Esophagus muscularis mucosa (tissue), 4 donors: ENCODE measurements around the gene SYNGAP1. TPM values are rescaled to one million over a fixed set of nuclear protein-coding genes. Genes with fewer than 3 reads are reported as not detected.
A peak's percentile ranks its signal among the peaks of the same experiment; 100 is the strongest.

Experiments
- DNase-seq: peaks from one replicate; pipeline ENCODE4 v3.0.0-alpha.2; 2017; ENCODE audit errors: extremely low spot score
- H3K27ac ChIP-seq, 4 donors: fragments of 200-600 bp; sonication (generic); replicated peaks in 1 of 4; 1 replicate in 3 of 4; 2 replicates in 1 of 4; pipeline ENCODE4 v1.5.1; 2016 to 2019; ENCODE audit warnings: mild to moderate bottlenecking in 1 of 4
- H3K27me3 ChIP-seq, 4 donors: fragments of 200-600 bp; sonication (generic); one replicate each; pipeline versions ENCODE4 v1.5.1 to v1.6.0; 2016 to 2019
- H3K36me3 ChIP-seq, 4 donors: fragments of 200-600 bp; sonication (generic); one replicate each; pipeline ENCODE4 v1.5.1; 2016 to 2019
- H3K4me1 ChIP-seq, 4 donors: fragments of 200-600 bp; sonication (generic); one replicate each; pipeline ENCODE4 v1.5.1; 2016 to 2019
- H3K4me3 ChIP-seq, 4 donors: fragments of 200-600 bp; sonication (generic); 1 replicate in 2 of 4; 2 replicates in 2 of 4; pipeline ENCODE4 v1.5.1; 2016 to 2019; ENCODE audit warnings: mild to moderate bottlenecking in 4 of 4, moderate library complexity in 1 of 4
- H3K9me3 ChIP-seq, 4 donors: fragments of 200-600 bp; sonication (generic); 1 replicate in 3 of 4; 2 replicates in 1 of 4; pipeline ENCODE4 v1.5.1; 2016 to 2019
- EP300 ChIP-seq: sonication (generic); formaldehyde crosslinking; IDR thresholded peaks from one replicate; pipeline ENCODE4 v1.6.1; 2017; ENCODE audit warnings: antibody characterized with exemption
- POLR2A ChIP-seq: fragments of 450-650 bp; IDR thresholded peaks from one replicate; pipeline ENCODE4 v1.6.1; 2017; ENCODE audit warnings: antibody characterized with exemption, moderate library complexity, mild to moderate bottlenecking, low read depth
- POLR2AphosphoS5 ChIP-seq, 2 donors: sonication (generic); formaldehyde crosslinking; IDR thresholded peaks; one replicate each; pipeline ENCODE4 v1.6.1; 2017; ENCODE audit warnings: antibody characterized with exemption in 2 of 2
- WGBS: methylation state at CpG from one replicate; pipeline ENCODE4 v1.1.5; 2018; 5-methylcytosine and 5-hydroxymethylcytosine counted together
- intact Hi-C: fragments of 100-400 bp; cut with DNase I; formaldehyde crosslinking; loops from one replicate; pipeline ENCODE4 v1.15.1; 2023
- total RNA-seq, 4 donors: library from RNA; depleted of rRNA; stranded (reverse); fragments of >200 nt; gene quantifications; one replicate each; pipeline versions ENCODE4 v1.1.0 to v1.2.1, GENCODE V29; 2016
- TF ChIP-seq, protein P1 (sequence below), 3 experiments: fragments of 200-600 bp in 2 of 3; fragments of 450-650 bp in 1 of 3; sonication (generic) in 2 of 3; IDR thresholded peaks; one replicate each; pipeline ENCODE4 v1.5.1; 2017 to 2019; ENCODE audit warnings: antibody characterized with exemption in 3 of 3, mild to moderate bottlenecking in 2 of 3, moderate library complexity in 1 of 3

The SYNGAP1 gene
- total RNA-seq, 4 donors from 2014 or later: 8.0 to 17.6 (median 13.2) TPM

DNA sequence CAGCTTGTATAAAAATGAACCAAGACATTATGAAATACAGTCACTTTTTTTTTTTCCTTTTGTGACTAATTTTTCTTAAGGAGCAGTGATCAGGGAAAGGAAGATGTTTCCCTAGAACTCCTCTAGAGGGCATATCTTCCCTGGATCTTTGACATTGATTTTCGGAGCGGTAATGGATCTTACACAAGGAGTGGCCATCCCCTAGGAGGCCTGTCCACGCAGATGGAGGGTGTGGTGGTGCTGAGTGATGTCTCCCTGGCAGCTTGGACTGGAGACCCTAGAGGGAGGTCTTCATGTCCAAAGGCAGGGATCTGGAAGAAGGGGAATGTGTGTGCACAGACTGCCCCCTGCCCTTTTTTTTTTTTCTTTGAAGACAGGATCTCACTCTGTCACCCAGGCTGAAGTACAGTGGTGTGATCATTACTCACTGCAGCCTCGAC is 35.3 kb upstream of the SYNGAP1 start:
- intact Hi-C loops: no loop called here
- DNase-seq: no peak

DNA sequence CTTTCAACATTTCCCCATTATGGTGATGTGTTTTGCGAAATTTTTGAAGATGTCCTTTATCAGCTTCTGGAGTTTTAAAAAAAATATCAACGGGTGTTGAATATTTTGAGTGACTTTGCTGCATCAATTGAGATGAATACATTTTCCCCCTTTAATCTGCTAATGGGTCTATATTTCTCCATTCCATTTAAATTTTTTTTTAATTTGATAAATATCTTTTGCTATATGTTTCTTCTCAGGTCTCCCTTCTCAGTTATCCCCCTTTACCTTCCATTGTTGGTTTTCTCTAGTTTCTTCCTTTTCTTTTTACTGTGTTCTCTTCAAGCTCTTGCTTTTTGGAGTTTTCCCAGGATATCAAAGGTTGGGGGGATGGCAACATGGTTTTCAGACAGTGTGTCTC is 29.7 kb upstream of the SYNGAP1 start:
- H3K4me3 ChIP-seq: no peak overlapping the region
- H3K36me3 ChIP-seq: no peaks in the 10 kb centered on the region
- no peaks in the 10 kb centered on the region for H3K27me3 ChIP-seq
- TF ChIP-seq POLR2A: no peak
- no peak for TF ChIP-seq EP300
- TF ChIP-seq, protein P1, sequence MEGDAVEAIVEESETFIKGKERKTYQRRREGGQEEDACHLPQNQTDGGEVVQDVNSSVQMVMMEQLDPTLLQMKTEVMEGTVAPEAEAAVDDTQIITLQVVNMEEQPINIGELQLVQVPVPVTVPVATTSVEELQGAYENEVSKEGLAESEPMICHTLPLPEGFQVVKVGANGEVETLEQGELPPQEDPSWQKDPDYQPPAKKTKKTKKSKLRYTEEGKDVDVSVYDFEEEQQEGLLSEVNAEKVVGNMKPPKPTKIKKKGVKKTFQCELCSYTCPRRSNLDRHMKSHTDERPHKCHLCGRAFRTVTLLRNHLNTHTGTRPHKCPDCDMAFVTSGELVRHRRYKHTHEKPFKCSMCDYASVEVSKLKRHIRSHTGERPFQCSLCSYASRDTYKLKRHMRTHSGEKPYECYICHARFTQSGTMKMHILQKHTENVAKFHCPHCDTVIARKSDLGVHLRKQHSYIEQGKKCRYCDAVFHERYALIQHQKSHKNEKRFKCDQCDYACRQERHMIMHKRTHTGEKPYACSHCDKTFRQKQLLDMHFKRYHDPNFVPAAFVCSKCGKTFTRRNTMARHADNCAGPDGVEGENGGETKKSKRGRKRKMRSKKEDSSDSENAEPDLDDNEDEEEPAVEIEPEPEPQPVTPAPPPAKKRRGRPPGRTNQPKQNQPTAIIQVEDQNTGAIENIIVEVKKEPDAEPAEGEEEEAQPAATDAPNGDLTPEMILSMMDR (IDR thresholded peaks at IDR 0.05): no peak
- no peak for TF ChIP-seq POLR2AphosphoS5 (IDR thresholded peaks at IDR 0.05)
- intact Hi-C loops: loop anchor here (5.0 to 10.0 kb wide), 3 partner anchors 37 to 185 kb away; partner anchors contain the start of gene ZBTB9
- H3K4me1 ChIP-seq: peaks cover 8 to 15% (median 14%) of the 10 kb centered on the region in 4 donors
- 90% methylated on average over 2 of the region's 2 CpGs for WGBS
- no peaks in the 10 kb centered on the region for H3K9me3 ChIP-seq
- no peak for DNase-seq
- H3K27ac ChIP-seq: peak overlapping the region in 3 of 4 donors; percentile 87 to 90 (median 90)

More for the DNA sequence above, 35.3 kb upstream of the SYNGAP1 start:
- H3K4me3 ChIP-seq: no peak overlapping the region
- TF ChIP-seq, protein P1 (IDR thresholded peaks at IDR 0.05): peak in 2 of 3 experiments; percentile 30 to 43
- TF ChIP-seq POLR2AphosphoS5 (IDR thresholded peaks at IDR 0.05): no peak
- no peak overlapping the region for H3K27ac ChIP-seq
- WGBS: 41% methylated on average over 4 of the region's 4 CpGs
- no peaks in the 10 kb centered on the region for H3K36me3 ChIP-seq
- H3K4me1 ChIP-seq: no peaks in the 10 kb centered on the region
- H3K9me3 ChIP-seq: no peaks in the 10 kb centered on the region
- H3K27me3 ChIP-seq: no peaks in the 10 kb centered on the region

DNA sequence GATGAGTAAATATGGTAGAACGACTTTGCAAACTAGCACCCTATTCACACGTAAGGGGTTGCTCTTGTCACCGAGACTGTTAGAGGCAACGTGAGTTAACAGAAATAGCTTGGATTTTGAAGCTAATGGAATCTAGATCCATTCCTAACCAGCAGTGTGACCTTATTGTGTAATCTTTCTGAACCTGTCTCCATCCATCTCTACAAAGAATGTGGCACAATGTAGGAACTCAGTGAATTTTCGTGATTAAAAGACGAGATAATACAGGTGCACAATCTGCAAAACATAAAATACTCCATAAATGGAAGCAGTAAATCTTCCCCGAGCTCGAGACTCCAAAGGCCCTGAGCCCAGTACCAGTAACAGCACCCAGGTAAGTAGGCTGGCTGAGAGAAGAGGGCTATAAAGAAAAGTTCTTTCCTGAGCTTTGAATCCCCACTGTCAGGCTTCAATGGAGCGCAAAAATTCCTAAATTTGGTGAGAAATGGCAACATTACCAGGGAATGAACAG is 29.0 kb upstream of the SYNGAP1 start:
- TF ChIP-seq POLR2A (no peak), EP300 (no peak), POLR2AphosphoS5 (IDR thresholded peaks at IDR 0.05) (no peak)
- TF ChIP-seq, protein P1 (IDR thresholded peaks at IDR 0.05): no peak
- 80% methylated on average over 9 of the region's 9 CpGs for WGBS
- no peak for DNase-seq
- peaks cover 8 to 15% (median 14%) of the 10 kb centered on the region in 4 donors for H3K4me1 ChIP-seq
- no peaks in the 10 kb centered on the region for H3K36me3 ChIP-seq
- peak overlapping the region; percentile 56 to 69 (median 58) for H3K4me3 ChIP-seq
- H3K27me3 ChIP-seq: no peaks in the 10 kb centered on the region
- intact Hi-C loops: loop anchor here (5.0 to 10.0 kb wide), 3 partner anchors 36 to 184 kb away; partner anchors contain the start of gene ZBTB9
- H3K27ac ChIP-seq: peak overlapping the region; percentile 87 to 92 (median 90)
- no peaks in the 10 kb centered on the region for H3K9me3 ChIP-seq

DNA sequence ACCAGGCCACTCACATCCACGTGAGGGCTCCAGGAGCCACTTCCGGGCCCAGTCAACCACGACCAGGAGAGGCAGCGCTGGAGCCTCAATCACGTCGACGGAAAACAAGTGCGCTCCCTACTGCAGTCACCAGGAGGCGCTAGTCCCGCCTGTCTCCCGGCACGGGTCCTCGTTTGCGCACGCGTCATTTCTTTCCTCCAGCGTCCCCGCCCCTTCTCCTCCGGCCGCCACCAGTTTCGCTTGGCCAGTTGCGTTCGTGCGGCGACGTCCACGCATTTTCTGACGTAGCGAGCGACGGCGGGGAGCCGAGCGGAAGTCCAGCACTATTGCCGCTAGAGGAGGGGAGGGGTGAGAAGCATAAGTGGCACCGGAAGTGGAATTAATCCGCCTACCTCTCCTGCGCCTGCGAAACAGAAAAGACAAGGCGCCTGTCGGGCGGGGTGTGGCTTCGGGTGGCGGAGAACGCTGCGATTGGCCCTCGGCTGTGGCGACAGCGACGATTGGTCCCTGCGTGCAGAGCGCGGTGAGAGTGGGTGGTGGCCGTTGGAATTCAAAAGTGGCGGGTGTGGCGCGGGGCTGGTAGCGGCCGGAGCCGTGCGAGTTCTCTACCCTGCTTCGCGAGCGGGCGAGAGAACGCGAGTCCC is 28.5 kb upstream of the SYNGAP1 start, which contains the start of gene KIFC1:
Gene KIFC1, plus strand, starts transcription at position 546 of the 644 bp plus-strand sequence. CDS start 163 bp downstream, outside the sequence.
- H3K4me1 ChIP-seq: peaks cover 8 to 15% (median 14%) of the 10 kb centered on the region in 4 donors
- H3K4me3 ChIP-seq: peak within 1 kb of the TSS; percentile 56 to 69 (median 58)
- under 1% methylated on average over 20 of the region's 67 CpGs for WGBS
- H3K27me3 ChIP-seq: no peaks in the 10 kb centered on the region
- H3K9me3 ChIP-seq: no peaks in the 10 kb centered on the region
- peak; percentile 12 for TF ChIP-seq EP300
- TF ChIP-seq POLR2AphosphoS5 (IDR thresholded peaks at IDR 0.05): peak; percentile 74 to 99
- TF ChIP-seq, protein P1 (IDR thresholded peaks at IDR 0.05): peak; percentile 97 to 99 (median 98)
- no peak for TF ChIP-seq POLR2A
- intact Hi-C loops: loop anchor here (5.0 to 10.0 kb wide), 3 partner anchors 36 to 183 kb away; partner anchors contain the start of gene ZBTB9
- peak within 1 kb of the TSS; percentile 87 to 92 (median 90) for H3K27ac ChIP-seq
- peak; percentile 100 for DNase-seq
- no peaks in the 10 kb centered on the region for H3K36me3 ChIP-seq
